ENCODE results near the gene MMP8. TPM values are rescaled to one million over a fixed set of nuclear protein-coding genes. Genes with fewer than 3 reads are reported as not detected.

The MMP8 gene
- total RNA-seq, 1 experiment from 2014 or later = not detected

GRCh38 chr11:102678022-102678421, 46.7 kb downstream of the MMP8 start:
- no CpG with 5 or more reads among the region's 2 CpGs for WGBS (ENCODE audit: extremely low coverage, insufficient read length, low lambda C conversion rate)
- H4K8ac ChIP-seq (replicated peaks; ENCODE audit: insufficient read length, low read depth, low read length) = no peak overlapping the region
- H3K79me2 ChIP-seq (ENCODE audit: insufficient read depth, low read length) = no peaks in the 10 kb centered on the region
- no peak overlapping the region for H3K4me2 ChIP-seq (ENCODE audit: insufficient read depth, insufficient read length, low read length)
- H2BK20ac ChIP-seq (ENCODE audit: low read depth, low read length, poor library complexity, severe bottlenecking) = no peak overlapping the region
- no peaks in the 10 kb centered on the region for H3K79me1 ChIP-seq (ENCODE audit: insufficient read depth, low read depth, low read length, poor library complexity, severe bottlenecking)
- H3K27me3 ChIP-seq (ENCODE audit: insufficient read depth, low read length) = no peaks in the 10 kb centered on the region
- H2BK5ac ChIP-seq (ENCODE audit: insufficient read length, low read length) = no peak overlapping the region
- no peaks in the 10 kb centered on the region for H3K27me3 Mint-ChIP-seq (ENCODE audit: low read depth)
- no peak overlapping the region for H3K9ac ChIP-seq (ENCODE audit: extremely low read depth, insufficient read length, low read length)
- H3K9me3 ChIP-seq (ENCODE audit: control insufficient read depth, low read depth, low read length) = no peaks in the 10 kb centered on the region
- H3K4ac ChIP-seq (ENCODE audit: low read depth, low read length) = no peak overlapping the region
- H4K20me1 ChIP-seq (ENCODE audit: control insufficient read depth, insufficient read depth, insufficient read length) = no peaks in the 10 kb centered on the region
- H3T11ph ChIP-seq (ENCODE audit: low read length) = no peak overlapping the region
- H3K23ac ChIP-seq (ENCODE audit: insufficient read length, low read depth, low read length) = no peak overlapping the region
- H3K4me1 ChIP-seq (ENCODE audit: insufficient read depth, low read length) = no peaks in the 10 kb centered on the region; the same call in 1 of the 2 replicates
- H2AFZ ChIP-seq (ENCODE audit: low read length) = no peak overlapping the region
- no peaks in the 10 kb centered on the region for H3K23me2 ChIP-seq (ENCODE audit: insufficient read length, low read depth, low read length, poor library complexity, severe bottlenecking)
- H3K27ac ChIP-seq (ENCODE audit: insufficient read length, low read depth, low read length) = no peak overlapping the region
- H2AK5ac ChIP-seq (ENCODE audit: insufficient read length, low read length) = no peak overlapping the region
- H3K4me3 Mint-ChIP-seq = no peak overlapping the region
- DNase-seq = no peak
- no peak overlapping the region for H3K27ac Mint-ChIP-seq
- H3K56ac ChIP-seq (ENCODE audit: insufficient read length, low read depth, low read length) = no peak overlapping the region
- no peak overlapping the region for H4K91ac ChIP-seq (ENCODE audit: insufficient read length, low read depth, low read length)
- no peaks in the 10 kb centered on the region for H3K36me3 Mint-ChIP-seq (ENCODE audit: insufficient read depth in 1 of 3, low read depth in 3 of 3)
- no peak overlapping the region for H3K14ac ChIP-seq (ENCODE audit: insufficient read depth, low read length)
- peaks cover 21 to 22% of the 10 kb centered on the region in 2 experiments for H3K4me1 Mint-ChIP-seq
- H4K5ac ChIP-seq (ENCODE audit: insufficient read length, low read depth, low read length) = no peak overlapping the region
- no peak for TF ChIP-seq CTCF (conservative IDR thresholded peaks at IDR 0.05)
- H3K18ac ChIP-seq (ENCODE audit: insufficient read length, low read depth, low read length) = no peak overlapping the region
- no peak overlapping the region for H2BK120ac ChIP-seq (ENCODE audit: low read depth, low read length, poor library complexity, severe bottlenecking)
- peaks cover 0 to 2% of the 10 kb centered on the region in 2 experiments; a peak in 1 of 5 replicates for H3K9me3 Mint-ChIP-seq
- H2BK15ac ChIP-seq (ENCODE audit: low read depth, low read length) = no peak overlapping the region
- no peak overlapping the region for H2BK12ac ChIP-seq (ENCODE audit: insufficient read length, low read depth, low read length)
